ENCODE data around the gene ALOX15B. TPM values are rescaled to one million over a fixed set of nuclear protein-coding genes. Genes with fewer than 3 reads are reported as not detected.
A peak's percentile ranks its signal among the peaks of the same experiment; 100 is the strongest.

ALOX15B gene
- total RNA-seq, result under 1 TPM; 0.14 TPM

GRCh38 chr17:8038954-8039610 is at the start of gene ALOX15B:
Gene ALOX15B, plus strand, starts transcription at chr17:8039059. Its CDS starts 97 bp downstream, at chr17:8039156.
- no peaks in the 10 kb centered on the region for H3K9me3 Mint-ChIP-seq
- H3K4me3 Mint-ChIP-seq, result no peak within 1 kb of the TSS
- peaks cover 4% of the 10 kb centered on the region for H3K4me1 Mint-ChIP-seq (ENCODE audit: low read depth)
- no peaks in the 10 kb centered on the region for H3K36me3 Mint-ChIP-seq (ENCODE audit: insufficient read depth in 2 of 2)
- peak in 1 of 2 donors; percentile 18 for DNase-seq
- H3K27ac Mint-ChIP-seq, result no peak within 1 kb of the TSS
- peak in 1 of 2 donors; percentile 23 for ATAC-seq (replicated peaks in 1 of 2)
- H3K27me3 Mint-ChIP-seq (ENCODE audit: low read depth), result peaks cover 32% of the 10 kb centered on the region

GRCh38 chr17:7989781-7990655 is 48.8 kb upstream of the ALOX15B start:
- peaks cover 21% of the 10 kb centered on the region for H3K4me1 Mint-ChIP-seq (ENCODE audit: low read depth)
- H3K36me3 Mint-ChIP-seq (ENCODE audit: insufficient read depth in 2 of 2), result no peaks in the 10 kb centered on the region
- peak overlapping the region; percentile 84 to 85 for H3K4me3 Mint-ChIP-seq
- ATAC-seq (replicated peaks in 1 of 2) (peak; percentile 92 to 93), DNase-seq (peak; percentile 92 to 97)
- H3K27ac Mint-ChIP-seq, result peak overlapping the region; percentile 77
- H3K9me3 Mint-ChIP-seq, result no peaks in the 10 kb centered on the region
- H3K27me3 Mint-ChIP-seq (ENCODE audit: low read depth), result no peaks in the 10 kb centered on the region

GRCh38 chr17:7992516-7992915 is 46.3 kb upstream of the ALOX15B start:
- no peak for DNase-seq
- Mint-ChIP-seq H3K36me3 (ENCODE audit: insufficient read depth in 2 of 2) (no peaks in the 10 kb centered on the region), H3K4me3 (no peak overlapping the region), H3K4me1 (ENCODE audit: low read depth) (peaks cover 21% of the 10 kb centered on the region), H3K27me3 (ENCODE audit: low read depth) (no peaks in the 10 kb centered on the region), H3K27ac (no peak overlapping the region), H3K9me3 (no peaks in the 10 kb centered on the region)
- ATAC-seq (replicated peaks in 1 of 2), result no peak

- Mint-ChIP-seq H3K4me1 (ENCODE audit: low read depth) (peaks cover 21% of the 10 kb centered on the region), H3K27me3 (ENCODE audit: low read depth) (no peaks in the 10 kb centered on the region), H3K9me3 (no peaks in the 10 kb centered on the region), H3K4me3 (no peak overlapping the region), H3K36me3 (ENCODE audit: insufficient read depth in 2 of 2) (no peaks in the 10 kb centered on the region), H3K27ac (no peak overlapping the region)
- DNase-seq (no peak), ATAC-seq (replicated peaks in 1 of 2) (no peak)
These were observed 45.9 kb upstream of the ALOX15B start for GRCh38 chr17:7992924-7993323.

- DNase-seq (no peak), ATAC-seq (replicated peaks in 1 of 2) (no peak)
- no peaks in the 10 kb centered on the region for H3K36me3 Mint-ChIP-seq (ENCODE audit: insufficient read depth in 2 of 2)
- H3K27ac Mint-ChIP-seq, result no peak overlapping the region
- H3K27me3 Mint-ChIP-seq (ENCODE audit: low read depth), result peaks cover 6% of the 10 kb centered on the region
- no peaks in the 10 kb centered on the region for H3K9me3 Mint-ChIP-seq
- H3K4me1 Mint-ChIP-seq (ENCODE audit: low read depth), result peaks cover 16% of the 10 kb centered on the region
- H3K4me3 Mint-ChIP-seq, result no peak overlapping the region
These were observed 44.8 kb upstream of the ALOX15B start for GRCh38 chr17:7993972-7994589.

GRCh38 chr17:7995724-7996123 is 43.1 kb upstream of the ALOX15B start:
- Mint-ChIP-seq H3K27ac (no peak overlapping the region), H3K9me3 (no peaks in the 10 kb centered on the region), H3K27me3 (ENCODE audit: low read depth) (peaks cover 13% of the 10 kb centered on the region), H3K4me1 (ENCODE audit: low read depth) (peaks cover 4% of the 10 kb centered on the region), H3K36me3 (ENCODE audit: insufficient read depth in 2 of 2) (no peaks in the 10 kb centered on the region), H3K4me3 (no peak overlapping the region)
- DNase-seq (no peak), ATAC-seq (replicated peaks in 1 of 2) (no peak)

GRCh38 chr17:7997186-7997585 is 41.7 kb upstream of the ALOX15B start:
- Mint-ChIP-seq H3K4me3 (no peak overlapping the region), H3K27me3 (ENCODE audit: low read depth) (peaks cover 27% of the 10 kb centered on the region), H3K4me1 (ENCODE audit: low read depth) (peaks cover 5% of the 10 kb centered on the region), H3K36me3 (ENCODE audit: insufficient read depth in 2 of 2) (no peaks in the 10 kb centered on the region), H3K27ac (no peak overlapping the region), H3K9me3 (no peaks in the 10 kb centered on the region)
- ATAC-seq (replicated peaks in 1 of 2) (peak; percentile 67 to 72), DNase-seq (peak; percentile 35 to 51)

GRCh38 chr17:8001976-8002720 is 36.7 kb upstream of the ALOX15B start, which contains the start of gene GUCY2D:
Gene GUCY2D, plus strand, starts transcription at chr17:8002615. Its CDS starts 433 bp downstream, at chr17:8003048.
- no peak within 1 kb of the TSS for H3K27ac Mint-ChIP-seq
- peaks cover 45% of the 10 kb centered on the region for H3K27me3 Mint-ChIP-seq (ENCODE audit: low read depth)
- ATAC-seq (replicated peaks in 1 of 2), result no peak

GRCh38 chr17:8002721-8003593 is 35.9 kb upstream of the ALOX15B start:
- H3K36me3 Mint-ChIP-seq (ENCODE audit: insufficient read depth in 2 of 2), result no peaks in the 10 kb centered on the region
- H3K4me1 Mint-ChIP-seq (ENCODE audit: low read depth), result peaks cover 7% of the 10 kb centered on the region
- peaks cover 45% of the 10 kb centered on the region for H3K27me3 Mint-ChIP-seq (ENCODE audit: low read depth)
- H3K27ac Mint-ChIP-seq, result no peak overlapping the region
- ATAC-seq (replicated peaks in 1 of 2), result no peak
- no peak for DNase-seq
- no peaks in the 10 kb centered on the region for H3K9me3 Mint-ChIP-seq
- peak overlapping the region in 1 of 2 donors; percentile 48 for H3K4me3 Mint-ChIP-seq

More at GRCh38 chr17:8001976-8002720, 36.7 kb upstream of the ALOX15B start, which contains the start of gene GUCY2D:
- H3K4me3 Mint-ChIP-seq, result peak within 1 kb of the TSS; percentile 48 to 66
- H3K36me3 Mint-ChIP-seq (ENCODE audit: insufficient read depth in 2 of 2), result no peaks in the 10 kb centered on the region
- DNase-seq, result no peak
- H3K9me3 Mint-ChIP-seq, result no peaks in the 10 kb centered on the region
- peaks cover 7% of the 10 kb centered on the region for H3K4me1 Mint-ChIP-seq (ENCODE audit: low read depth)

GRCh38 chr17:8003594-8004181 is 35.2 kb upstream of the ALOX15B start:
- no peaks in the 10 kb centered on the region for H3K36me3 Mint-ChIP-seq (ENCODE audit: insufficient read depth in 2 of 2)
- ATAC-seq (replicated peaks in 1 of 2), result no peak
- peaks cover 7% of the 10 kb centered on the region for H3K4me1 Mint-ChIP-seq (ENCODE audit: low read depth)
- DNase-seq, result no peak
- no peak overlapping the region for H3K27ac Mint-ChIP-seq
- H3K27me3 Mint-ChIP-seq (ENCODE audit: low read depth), result peaks cover 41% of the 10 kb centered on the region
- no peak overlapping the region for H3K4me3 Mint-ChIP-seq
- no peaks in the 10 kb centered on the region for H3K9me3 Mint-ChIP-seq

GRCh38 chr17:8004899-8005298 is 34.0 kb upstream of the ALOX15B start:
- ATAC-seq (replicated peaks in 1 of 2) (no peak), DNase-seq (no peak)
- Mint-ChIP-seq H3K27me3 (ENCODE audit: low read depth) (peaks cover 38% of the 10 kb centered on the region), H3K9me3 (no peaks in the 10 kb centered on the region), H3K4me3 (no peak overlapping the region), H3K36me3 (ENCODE audit: insufficient read depth in 2 of 2) (no peaks in the 10 kb centered on the region), H3K4me1 (ENCODE audit: low read depth) (peaks cover 7% of the 10 kb centered on the region), H3K27ac (no peak overlapping the region)

All from activated T-cell treated with anti-CD3 and anti-CD28 coated beads, Interleukin-2, amount 50 U/mL, for 72 hours (primary cell).